ENCODE data around the gene RNF26. TPM values are rescaled to one million over a fixed set of nuclear protein-coding genes. Genes with fewer than 3 reads are reported as not detected.

RNF26 gene
- total RNA-seq, 1 donor from 2014 or later, result 6.6 TPM

GRCh38 chr11:119316016-119316728 is 18.2 kb upstream of the RNF26 start:
- peak; percentile 89 for DNase-seq

DNA sequence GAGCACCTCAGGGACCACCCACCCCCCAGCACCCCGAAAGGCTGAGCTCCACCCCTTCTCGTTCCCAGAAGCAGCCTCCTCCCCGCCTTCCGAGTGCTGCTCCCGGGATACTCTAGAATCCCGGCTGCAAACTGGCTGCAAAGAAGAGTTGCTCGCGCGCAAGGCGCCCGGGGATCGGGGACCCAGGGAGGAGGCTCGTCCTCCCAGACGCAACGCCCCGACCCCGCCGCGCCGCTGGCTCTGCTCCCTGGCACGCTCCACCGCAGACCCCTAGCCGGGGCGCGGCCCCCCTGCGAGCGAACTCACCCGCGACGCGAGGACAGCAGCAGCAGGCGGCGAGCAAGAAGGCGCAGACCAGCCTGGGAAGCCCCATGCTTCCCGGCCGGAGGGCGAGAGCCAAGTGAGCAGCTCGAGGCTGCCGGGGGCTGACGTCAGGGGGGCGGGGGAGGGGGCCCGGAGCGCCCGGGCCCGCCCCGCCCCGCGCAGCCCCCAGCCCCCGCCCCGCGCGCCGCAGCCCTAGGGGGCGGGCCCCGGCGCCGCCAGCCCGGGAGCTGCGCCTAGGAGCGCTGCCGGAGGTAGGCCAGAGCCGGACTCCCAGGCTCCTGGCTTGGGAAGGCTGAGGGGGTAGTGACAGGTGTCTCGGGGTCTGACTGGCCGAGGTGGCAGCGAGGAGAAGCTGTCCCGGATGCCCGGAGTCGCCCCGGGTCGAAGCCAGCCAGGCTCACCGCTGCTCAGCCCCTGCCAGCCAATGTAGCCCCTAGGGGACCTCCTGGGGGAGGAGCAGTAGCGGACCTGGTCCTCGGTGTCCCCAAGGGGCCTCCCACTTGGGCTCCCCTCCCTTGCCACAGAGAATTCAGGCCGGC is 17.4 kb upstream of the RNF26 start, which contains the start of gene MCAM:
Gene MCAM (minus strand): TSS at position 402 of the 863 bp plus-strand sequence. CDS start 29 bp downstream, at position 373.
- DNase-seq, result peak; percentile 87

DNA sequence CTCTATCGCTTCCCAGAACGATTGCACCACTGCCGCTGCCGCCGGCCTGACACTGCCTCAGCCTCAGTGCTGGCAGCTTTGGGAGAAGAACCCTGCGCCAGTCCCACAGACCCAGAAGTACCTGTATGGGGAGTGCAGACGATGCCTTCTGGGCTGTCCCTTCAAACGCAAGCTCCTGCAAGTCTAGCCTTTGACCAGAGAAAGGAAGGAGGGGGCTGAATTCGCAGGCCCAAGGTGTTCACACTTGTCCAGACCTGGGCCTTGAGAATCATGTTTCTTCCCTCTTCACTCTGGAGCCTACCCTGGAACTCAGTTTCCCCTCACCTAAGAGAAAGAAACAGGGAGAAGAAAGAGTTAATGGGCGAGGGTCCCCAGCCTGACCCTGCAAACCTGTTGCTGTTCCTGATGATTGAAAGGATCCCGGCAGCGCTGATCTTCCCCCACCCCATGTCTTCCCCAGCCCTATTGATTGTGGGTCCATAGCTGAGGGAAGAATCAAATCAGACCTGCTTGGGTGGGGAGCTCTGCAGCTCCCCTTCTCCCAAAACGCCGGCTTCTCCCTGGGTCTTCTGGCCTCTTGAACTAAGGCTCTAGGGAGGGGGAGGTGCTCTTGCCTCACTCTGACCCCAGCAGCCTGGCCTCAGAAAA is 16.6 kb upstream of the RNF26 start:
- no peak for DNase-seq

- peak; percentile 76 for DNase-seq
These were observed 15.8 kb upstream of the RNF26 start for GRCh38 chr11:119318240-119319135.

GRCh38 chr11:119319136-119319699 is 15.1 kb upstream of the RNF26 start:
- no peak for DNase-seq

GRCh38 chr11:119319700-119320239 is 14.6 kb upstream of the RNF26 start:
- no peak for DNase-seq

GRCh38 chr11:119320240-119320775 is 14.0 kb upstream of the RNF26 start:
- peak; percentile 54 for DNase-seq

DNA sequence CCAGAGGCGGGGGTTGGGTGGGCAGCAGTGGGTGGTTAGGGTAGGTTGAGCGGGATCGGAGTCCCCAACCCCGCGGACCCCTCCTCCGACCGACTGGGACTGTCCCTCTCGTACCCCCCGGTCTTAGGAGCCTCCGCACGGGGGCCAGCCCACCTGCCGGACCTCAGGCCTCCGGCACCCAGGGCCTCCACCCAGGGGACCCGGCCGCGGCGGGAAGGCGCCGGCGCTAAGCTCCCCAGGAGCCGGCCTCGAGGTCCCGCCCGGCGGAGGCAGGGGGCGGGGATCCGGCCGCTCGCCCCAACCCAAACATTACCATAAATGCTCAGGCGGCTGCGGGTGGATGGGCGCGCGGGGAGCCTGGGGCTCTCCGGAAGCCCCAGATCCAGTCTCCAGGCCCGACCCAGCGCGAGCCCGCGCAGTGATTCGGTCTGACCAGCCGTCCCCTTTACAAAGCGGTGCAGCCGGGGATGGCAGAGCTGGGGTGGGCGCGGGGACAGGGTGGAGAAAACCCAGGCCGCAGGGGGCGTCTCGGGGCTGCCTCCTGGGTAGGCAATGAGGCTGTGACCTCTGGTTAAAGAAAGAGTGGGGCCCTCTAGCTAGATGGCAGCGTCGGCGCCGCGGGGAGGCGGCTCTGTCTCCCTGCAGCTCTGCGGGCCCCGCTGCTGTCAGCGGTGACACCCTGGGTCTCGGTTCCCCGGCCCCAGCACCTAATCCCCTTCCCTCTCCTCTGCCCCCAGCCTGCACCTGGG is 13.4 kb upstream of the RNF26 start:
- DNase-seq, result peak; percentile 73

DNA sequence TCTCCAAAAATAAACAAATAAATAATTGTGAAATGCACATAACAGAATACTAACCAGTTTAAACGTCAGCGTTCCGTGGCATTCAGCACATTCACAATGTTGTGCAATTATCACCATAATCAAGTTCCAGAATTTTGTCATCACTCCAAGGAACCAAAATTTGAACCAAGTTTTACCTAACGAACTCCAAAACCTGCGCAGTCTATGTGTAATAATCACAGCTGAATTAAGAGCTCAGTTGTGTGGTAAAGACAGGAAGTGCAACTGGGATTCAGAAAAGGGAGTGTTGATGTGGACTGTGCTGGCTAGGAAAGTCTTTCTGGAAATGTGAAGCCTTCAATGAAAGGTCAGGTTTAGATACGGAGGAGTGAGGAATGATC is 12.0 kb upstream of the RNF26 start:
- DNase-seq, result no peak

DNA sequence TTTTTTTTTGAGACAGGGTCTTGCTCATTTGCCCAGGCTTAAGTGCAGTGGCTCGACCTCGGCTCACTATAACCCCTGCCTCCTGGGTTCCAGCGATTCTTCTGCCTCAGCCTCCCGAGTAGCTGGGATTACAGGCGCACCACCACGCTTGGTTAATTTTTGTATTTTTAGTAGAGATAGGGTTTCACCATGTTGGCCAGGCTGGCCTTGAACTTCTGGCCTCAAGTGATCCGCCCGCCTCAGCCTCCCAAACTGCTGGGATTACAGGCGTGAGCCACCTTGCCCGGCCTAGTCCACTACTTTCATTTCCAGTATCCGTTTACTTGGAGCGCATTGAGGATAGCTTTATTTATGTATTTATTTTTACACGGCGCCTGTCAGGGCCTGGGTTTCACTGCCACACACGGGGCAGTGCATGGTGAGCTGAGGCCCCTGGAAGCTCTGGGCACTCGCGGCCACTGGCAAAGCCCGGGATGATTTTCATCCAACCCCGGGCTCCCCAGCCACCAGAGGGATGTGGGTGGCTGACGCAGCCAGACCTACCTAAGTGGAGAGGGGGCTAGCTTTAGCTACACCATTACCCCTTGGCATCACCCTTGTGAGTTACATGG is 11.3 kb upstream of the RNF26 start:
- DNase-seq, result no peak

GRCh38 chr11:119323532-119324033 is 10.7 kb upstream of the RNF26 start:
- peak; percentile 92 for DNase-seq

DNA sequence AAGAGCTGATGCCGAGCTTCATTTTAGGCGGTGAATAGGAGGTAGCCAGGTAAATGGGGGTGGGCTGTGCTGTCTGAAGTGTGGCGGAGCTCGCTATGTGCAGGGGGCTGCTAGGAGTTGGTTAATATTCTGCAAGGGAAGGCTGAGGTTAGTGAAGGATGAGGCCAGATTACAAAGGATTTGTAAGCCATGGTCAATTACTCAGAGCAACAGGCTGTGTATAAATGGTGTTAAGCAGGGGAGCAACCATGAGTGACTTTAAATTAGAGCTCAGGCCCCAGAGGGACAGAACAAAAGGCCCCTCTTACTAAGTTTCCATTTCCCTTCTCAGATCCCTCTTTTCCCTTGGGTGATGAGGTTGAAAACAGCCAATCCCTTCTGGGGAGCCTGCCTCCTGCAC is 10.1 kb upstream of the RNF26 start:
- no peak for DNase-seq

GRCh38 chr11:119329320-119329719 is 5.0 kb upstream of the RNF26 start:
- no peak for DNase-seq

- DNase-seq, result no peak
These were observed 4.1 kb upstream of the RNF26 start for GRCh38 chr11:119330237-119330636.

DNA sequence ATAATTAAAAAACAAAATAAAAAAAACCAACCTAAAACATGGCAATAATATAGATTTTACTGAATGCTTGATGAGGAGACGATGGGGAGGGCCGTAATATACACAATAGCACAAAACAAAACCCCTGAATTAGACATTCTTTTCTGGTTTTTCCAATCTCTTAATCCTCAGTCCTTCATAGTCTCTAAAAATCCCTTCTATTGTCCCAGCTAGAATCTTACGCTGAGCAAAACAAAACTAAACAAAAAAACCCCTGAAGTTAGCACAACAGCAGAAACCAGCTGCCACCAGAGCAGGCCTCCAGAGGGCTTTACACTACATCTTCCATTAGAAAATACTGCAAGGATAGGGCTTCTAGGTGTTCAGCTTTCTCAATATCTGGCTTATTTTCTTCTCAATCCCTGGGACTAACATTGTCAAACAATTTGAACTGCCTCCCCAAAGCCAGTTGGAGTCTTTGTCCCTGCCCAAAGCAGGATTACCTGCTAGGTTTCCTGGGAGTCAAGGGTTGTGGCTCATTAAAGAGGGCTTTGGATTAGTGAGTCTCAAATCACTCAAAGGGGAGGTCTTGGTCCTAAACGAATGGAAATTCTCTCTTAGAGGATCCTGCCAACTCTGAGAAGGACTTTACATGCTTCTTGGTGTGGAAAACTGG is 2.1 kb upstream of the RNF26 start:
- DNase-seq, result no peak

DNA sequence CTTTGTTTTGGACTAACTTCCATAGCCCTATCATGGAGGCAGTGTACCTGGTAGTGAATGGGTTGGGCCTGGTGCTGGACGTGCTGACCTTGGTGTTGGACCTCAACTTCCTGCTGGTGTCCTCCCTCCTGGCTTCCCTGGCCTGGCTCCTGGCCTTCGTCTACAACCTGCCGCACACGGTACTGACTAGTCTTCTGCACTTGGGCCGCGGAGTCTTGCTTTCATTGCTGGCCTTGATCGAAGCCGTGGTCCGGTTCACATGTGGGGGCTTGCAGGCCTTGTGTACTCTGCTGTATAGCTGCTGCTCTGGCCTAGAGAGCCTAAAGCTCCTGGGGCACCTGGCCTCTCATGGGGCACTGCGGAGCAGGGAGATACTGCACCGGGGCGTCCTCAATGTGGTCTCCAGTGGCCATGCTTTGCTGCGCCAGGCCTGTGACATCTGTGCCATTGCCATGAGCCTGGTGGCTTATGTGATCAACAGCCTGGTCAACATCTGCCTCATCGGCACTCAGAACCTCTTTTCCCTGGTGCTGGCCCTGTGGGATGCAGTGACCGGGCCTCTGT is 846 bp downstream of the RNF26 start:
- no peak for DNase-seq

DNA sequence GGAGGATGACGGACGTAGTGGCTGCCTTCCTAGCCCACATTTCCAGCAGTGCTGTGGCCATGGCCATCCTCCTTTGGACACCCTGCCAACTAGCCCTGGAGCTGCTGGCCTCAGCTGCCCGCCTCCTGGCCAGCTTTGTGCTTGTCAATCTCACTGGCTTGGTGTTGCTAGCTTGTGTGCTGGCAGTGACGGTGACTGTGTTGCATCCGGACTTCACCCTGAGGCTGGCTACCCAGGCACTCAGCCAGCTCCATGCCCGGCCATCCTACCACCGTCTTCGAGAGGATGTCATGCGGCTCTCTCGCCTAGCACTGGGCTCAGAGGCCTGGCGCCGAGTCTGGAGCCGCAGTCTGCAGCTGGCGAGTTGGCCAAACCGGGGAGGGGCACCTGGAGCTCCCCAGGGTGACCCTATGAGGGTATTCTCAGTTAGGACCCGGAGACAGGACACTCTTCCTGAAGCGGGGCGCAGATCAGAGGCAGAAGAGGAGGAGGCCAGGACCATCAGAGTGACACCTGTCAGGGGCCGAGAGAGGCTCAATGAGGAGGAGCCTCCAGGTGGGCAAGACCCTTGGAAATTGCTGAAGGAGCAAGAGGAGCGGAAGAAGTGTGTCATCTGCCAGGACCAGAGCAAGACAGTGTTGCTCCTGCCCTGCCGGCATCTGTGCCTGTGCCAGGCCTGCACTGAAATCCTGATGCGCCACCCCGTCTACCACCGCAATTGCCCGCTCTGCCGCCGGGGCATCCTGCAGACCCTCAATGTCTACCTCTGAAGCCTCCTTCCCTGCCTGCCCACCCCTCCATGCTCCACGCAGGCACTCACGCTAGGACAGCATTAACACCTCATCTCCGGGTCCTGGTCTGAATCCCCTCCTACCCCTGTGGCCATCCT is 1.6 kb downstream of the RNF26 start:
- no peak for DNase-seq

Measured in tongue (tissue), 2 donors.